Measurements from ENCODE around the gene NECAP2. TPM values are rescaled to one million over a fixed set of nuclear protein-coding genes. Genes with fewer than 3 reads are reported as not detected.
"Not testable (repeated sequence)": the region's sequence is repeated elsewhere in the genome, so short reads cannot be mapped to it uniquely, and the experiment has no call there.

NECAP2 gene
- total RNA-seq, 1 donor from 2014 or later: 43.2 TPM

- DNase-seq (ENCODE audit: low spot score, unreplicated experiment): no peak
- Mint-ChIP-seq H3K4me1 (ENCODE audit: low read depth) (no peaks in the 10 kb centered on the region), H3K36me3 (ENCODE audit: insufficient read depth) (peaks cover 22% of the 10 kb centered on the region), H3K4me3 (ENCODE audit: low read depth) (no peak overlapping the region), H3K9me3 (ENCODE audit: low read depth) (no peaks in the 10 kb centered on the region), H3K27ac (no peak overlapping the region), H3K27me3 (no peaks in the 10 kb centered on the region)
- no peak for TF ChIP-seq CTCF (IDR thresholded peaks at IDR 0.05; ENCODE audit: unreplicated experiment)
These were observed 8.5 kb downstream of the NECAP2 start for GRCh38 chr1:16449065-16449464.

GRCh38 chr1:16449666-16450065, 9.1 kb downstream of the NECAP2 start:
- no peaks in the 10 kb centered on the region for H3K9me3 Mint-ChIP-seq (ENCODE audit: low read depth)
- DNase-seq (ENCODE audit: low spot score, unreplicated experiment): no peak
- no peak for TF ChIP-seq CTCF (IDR thresholded peaks at IDR 0.05; ENCODE audit: unreplicated experiment)
- no peak overlapping the region for H3K27ac Mint-ChIP-seq
- H3K27me3 Mint-ChIP-seq: no peaks in the 10 kb centered on the region
- no peak overlapping the region for H3K4me3 Mint-ChIP-seq (ENCODE audit: low read depth)
- H3K4me1 Mint-ChIP-seq (ENCODE audit: low read depth): no peaks in the 10 kb centered on the region
- peaks cover 18% of the 10 kb centered on the region for H3K36me3 Mint-ChIP-seq (ENCODE audit: insufficient read depth)

- Mint-ChIP-seq H3K27me3 (no peaks in the 10 kb centered on the region), H3K9me3 (ENCODE audit: low read depth) (no peaks in the 10 kb centered on the region), H3K4me3 (ENCODE audit: low read depth) (no peak overlapping the region), H3K4me1 (ENCODE audit: low read depth) (no peaks in the 10 kb centered on the region), H3K36me3 (ENCODE audit: insufficient read depth) (peaks cover 18% of the 10 kb centered on the region), H3K27ac (no peak overlapping the region)
- DNase-seq (ENCODE audit: low spot score, unreplicated experiment): no peak
- TF ChIP-seq CTCF (IDR thresholded peaks at IDR 0.05; ENCODE audit: unreplicated experiment): no peak
These were observed 10.4 kb downstream of the NECAP2 start for GRCh38 chr1:16450863-16451481.

- no peaks in the 10 kb centered on the region for H3K4me1 Mint-ChIP-seq (ENCODE audit: low read depth)
- H3K4me3 Mint-ChIP-seq (ENCODE audit: low read depth): no peak overlapping the region
- H3K27ac Mint-ChIP-seq: peak overlapping the region; percentile 5
- no peaks in the 10 kb centered on the region for H3K27me3 Mint-ChIP-seq
- no peak for TF ChIP-seq CTCF (IDR thresholded peaks at IDR 0.05; ENCODE audit: unreplicated experiment)
- no peaks in the 10 kb centered on the region for H3K9me3 Mint-ChIP-seq (ENCODE audit: low read depth)
- DNase-seq (ENCODE audit: low spot score, unreplicated experiment): no peak
- H3K36me3 Mint-ChIP-seq (ENCODE audit: insufficient read depth): peaks cover 20% of the 10 kb centered on the region
These were observed 11.5 kb downstream of the NECAP2 start for GRCh38 chr1:16451841-16452528.

- not testable (repeated sequence) for DNase-seq (ENCODE audit: low spot score, unreplicated experiment); H3K4me3 Mint-ChIP-seq (ENCODE audit: low read depth); H3K9me3 Mint-ChIP-seq (ENCODE audit: low read depth); H3K4me1 Mint-ChIP-seq (ENCODE audit: low read depth); H3K27ac Mint-ChIP-seq; H3K27me3 Mint-ChIP-seq
- peaks cover 19% of the 10 kb centered on the region for H3K36me3 Mint-ChIP-seq (ENCODE audit: insufficient read depth)
These were observed 14.4 kb downstream of the NECAP2 start for GRCh38 chr1:16454909-16455308.

- Mint-ChIP-seq H3K36me3 (ENCODE audit: insufficient read depth) (peaks cover 20% of the 10 kb centered on the region), H3K27ac (peak overlapping the region; percentile 45)
- not testable (repeated sequence) for DNase-seq (ENCODE audit: low spot score, unreplicated experiment); H3K9me3 Mint-ChIP-seq (ENCODE audit: low read depth); H3K4me3 Mint-ChIP-seq (ENCODE audit: low read depth); H3K4me1 Mint-ChIP-seq (ENCODE audit: low read depth); H3K27me3 Mint-ChIP-seq
These were observed 15.6 kb downstream of the NECAP2 start for GRCh38 chr1:16456151-16456550.

Measured in progenitor cell of endocrine pancreas (in vitro differentiated cells).